Activated CD4-positive, alpha-beta T cell treated with anti-CD3 and anti-CD28 coated beads, Interleukin-2, amount 10 ng/mL, durations not matched to agents 7 days and 5 days (primary cell): ENCODE measurements around the gene IGFBP7. TPM values are rescaled to one million over a fixed set of nuclear protein-coding genes. Genes with fewer than 3 reads are reported as not detected.
"Not testable (repeated sequence)": the region's sequence is repeated elsewhere in the genome, so short reads cannot be mapped to it uniquely, and the experiment has no call there.

Source experiments
- CTCF ChIA-PET: fragments of 350-600 bp; sonication (Branson Sonifier 250); formaldehyde crosslinking; loops from one replicate; lab custom pipeline; 2021; ENCODE audit warnings: antibody characterized with exemption; lab: Charles Lee
- POLR2A ChIA-PET: fragments of 350-600 bp; sonication (Branson Sonifier 250); formaldehyde crosslinking; loops from one replicate; lab custom pipeline; 2021; ENCODE audit warnings: antibody characterized with exemption; lab: Charles Lee
- DNase-seq: peaks from one replicate; pipeline ENCODE4 v3.0.0-alpha.2; 2020
- H3K27ac Mint-ChIP-seq: one replicate; pipeline ENCODE4 v1.8.0; 2021; ENCODE audit warnings: mild to moderate bottlenecking, moderate library complexity, mixed read lengths
- H3K27me3 Mint-ChIP-seq: one replicate; pipeline ENCODE4 v1.8.0; 2021; ENCODE audit warnings: mixed read lengths
- H3K36me3 Mint-ChIP-seq: one replicate; pipeline ENCODE4 v1.8.0; 2021; ENCODE audit warnings: low read depth, mixed read lengths
- H3K4me1 Mint-ChIP-seq: one replicate; pipeline ENCODE4 v1.8.0; 2021; ENCODE audit warnings: mixed read lengths
- H3K4me3 Mint-ChIP-seq: one replicate; pipeline ENCODE4 v1.8.0; 2021; ENCODE audit warnings: mild to moderate bottlenecking, moderate library complexity, mixed read lengths
- H3K9me3 Mint-ChIP-seq: one replicate; pipeline ENCODE4 v1.8.0; 2021; ENCODE audit warnings: mixed read lengths
- total RNA-seq, 2 experiments: library from RNA; stranded (reverse); gene quantifications; one replicate each; pipeline ENCODE4 v1.2.3, GENCODE V29; 2021

The IGFBP7 gene
- total RNA-seq, 2 experiments from 2014 or later, result 0.19 to 0.27 TPM

DNA sequence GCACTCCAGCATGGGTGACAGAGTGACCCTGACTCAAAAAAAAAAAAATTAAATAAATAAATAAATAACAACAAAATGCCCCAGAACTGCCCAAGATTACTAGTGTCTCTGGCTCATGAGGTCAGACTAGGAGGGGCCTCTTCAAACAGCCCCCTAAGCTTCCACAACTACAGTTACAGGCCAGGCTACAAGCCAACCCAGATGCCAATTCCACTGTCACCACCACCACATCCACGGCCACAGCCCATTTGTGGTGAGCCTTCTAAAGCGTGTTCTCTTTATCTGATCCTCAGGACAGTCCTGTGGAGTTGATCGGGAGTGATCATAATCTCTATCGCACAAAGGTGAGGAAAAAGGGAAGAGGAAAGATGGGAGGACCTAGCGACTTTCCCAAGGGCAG, 36.6 kb downstream of the IGFBP7 start:
- H3K4me1 Mint-ChIP-seq, result no peaks in the 10 kb centered on the region
- POLR2A ChIA-PET, result no interaction called here
- H3K27ac Mint-ChIP-seq, result no peak overlapping the region
- H3K4me3 Mint-ChIP-seq, result no peak overlapping the region
- H3K27me3 Mint-ChIP-seq, result peaks cover 8% of the 10 kb centered on the region
- no peaks in the 10 kb centered on the region for H3K36me3 Mint-ChIP-seq
- CTCF ChIA-PET, result no interaction called here
- no peaks in the 10 kb centered on the region for H3K9me3 Mint-ChIP-seq
- no peak for DNase-seq

DNA sequence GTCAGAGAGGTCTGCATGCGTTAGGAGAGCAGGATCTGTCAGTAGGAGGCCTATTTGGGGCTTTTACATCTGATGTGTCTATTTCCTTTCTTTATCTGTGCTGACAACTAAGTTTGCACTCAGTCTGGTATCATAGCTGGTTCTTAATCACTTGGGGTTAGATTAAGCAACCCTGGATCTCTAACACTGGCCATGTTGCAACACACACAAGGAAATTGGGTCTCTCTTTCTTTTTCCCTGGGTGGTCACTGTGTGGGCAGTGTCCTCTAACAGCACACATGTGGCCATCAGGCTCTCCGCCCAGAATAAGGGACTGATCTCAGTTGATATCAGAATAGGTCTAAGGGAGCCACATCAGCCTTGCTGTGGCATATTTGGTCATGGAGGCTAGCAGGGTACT, 38.9 kb downstream of the IGFBP7 start:
- H3K27me3 Mint-ChIP-seq, result peaks cover 8% of the 10 kb centered on the region
- POLR2A ChIA-PET, result no interaction called here
- no peak overlapping the region for H3K4me3 Mint-ChIP-seq
- no peak for DNase-seq
- no peaks in the 10 kb centered on the region for H3K36me3 Mint-ChIP-seq
- H3K27ac Mint-ChIP-seq, result no peak overlapping the region
- H3K4me1 Mint-ChIP-seq, result no peaks in the 10 kb centered on the region
- CTCF ChIA-PET, result no interaction called here
- H3K9me3 Mint-ChIP-seq, result no peaks in the 10 kb centered on the region

DNA sequence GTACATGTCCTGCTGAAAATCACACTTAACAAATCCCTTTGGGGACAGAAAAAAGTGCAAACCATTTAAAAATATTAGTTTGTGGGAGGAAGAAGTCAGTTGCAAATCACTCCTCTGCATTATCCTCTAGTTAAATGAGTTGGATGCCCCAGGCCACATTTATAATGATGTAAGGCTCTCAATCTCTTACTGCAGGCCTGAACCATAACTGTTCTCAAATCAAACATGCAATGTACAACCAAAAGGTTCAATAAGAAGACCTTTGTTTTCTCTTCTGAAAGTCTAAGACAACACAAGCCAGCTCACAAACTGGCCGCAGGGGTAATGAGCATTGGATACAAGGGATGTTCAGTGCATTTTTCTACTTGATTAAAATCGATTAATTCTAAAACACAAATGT, 39.7 kb downstream of the IGFBP7 start:
- H3K36me3 Mint-ChIP-seq, result no peaks in the 10 kb centered on the region
- H3K27ac Mint-ChIP-seq, result no peak overlapping the region
- peaks cover 8% of the 10 kb centered on the region for H3K27me3 Mint-ChIP-seq
- H3K9me3 Mint-ChIP-seq, result no peaks in the 10 kb centered on the region
- DNase-seq, result no peak
- POLR2A ChIA-PET, result no interaction called here
- H3K4me3 Mint-ChIP-seq, result no peak overlapping the region
- no peaks in the 10 kb centered on the region for H3K4me1 Mint-ChIP-seq
- CTCF ChIA-PET, result no interaction called here

DNA sequence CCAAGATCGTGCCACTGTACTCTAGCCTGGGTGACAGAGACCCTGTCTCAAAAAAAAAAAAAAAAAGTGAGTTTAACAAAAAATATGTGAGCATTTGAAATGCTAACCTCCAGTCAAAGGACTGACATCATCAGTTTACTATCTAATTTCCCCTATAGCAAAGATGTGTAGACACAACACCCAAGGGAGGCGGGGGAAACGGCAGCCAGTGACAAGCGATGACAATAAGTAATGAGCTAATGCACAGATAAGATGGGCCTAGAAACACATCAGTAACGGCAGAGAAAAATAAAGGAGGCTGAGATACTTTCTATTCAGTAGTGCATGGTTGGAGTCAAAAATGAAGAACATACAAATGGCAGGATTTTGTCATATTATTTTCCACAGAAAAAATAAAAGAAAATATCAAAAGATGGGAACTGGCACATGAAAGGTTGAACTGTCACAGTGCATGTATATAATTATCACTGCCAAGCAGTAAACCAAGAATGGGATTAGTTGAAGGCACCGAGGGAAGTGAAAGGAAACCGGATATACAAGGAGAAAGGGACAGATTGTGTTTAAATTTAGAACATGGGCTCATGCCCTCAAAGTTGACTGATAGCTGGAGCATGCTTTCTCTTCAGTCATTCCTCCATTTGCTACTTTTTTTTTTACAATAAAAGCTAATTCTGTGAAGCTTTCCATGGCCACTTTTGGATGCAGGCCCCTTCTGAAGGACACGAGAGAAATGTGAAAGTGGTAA, 41.8 kb downstream of the IGFBP7 start:
- ChIA-PET POLR2A (no interaction called here), CTCF (no interaction called here)
- H3K36me3 Mint-ChIP-seq, result no peaks in the 10 kb centered on the region

DNA sequence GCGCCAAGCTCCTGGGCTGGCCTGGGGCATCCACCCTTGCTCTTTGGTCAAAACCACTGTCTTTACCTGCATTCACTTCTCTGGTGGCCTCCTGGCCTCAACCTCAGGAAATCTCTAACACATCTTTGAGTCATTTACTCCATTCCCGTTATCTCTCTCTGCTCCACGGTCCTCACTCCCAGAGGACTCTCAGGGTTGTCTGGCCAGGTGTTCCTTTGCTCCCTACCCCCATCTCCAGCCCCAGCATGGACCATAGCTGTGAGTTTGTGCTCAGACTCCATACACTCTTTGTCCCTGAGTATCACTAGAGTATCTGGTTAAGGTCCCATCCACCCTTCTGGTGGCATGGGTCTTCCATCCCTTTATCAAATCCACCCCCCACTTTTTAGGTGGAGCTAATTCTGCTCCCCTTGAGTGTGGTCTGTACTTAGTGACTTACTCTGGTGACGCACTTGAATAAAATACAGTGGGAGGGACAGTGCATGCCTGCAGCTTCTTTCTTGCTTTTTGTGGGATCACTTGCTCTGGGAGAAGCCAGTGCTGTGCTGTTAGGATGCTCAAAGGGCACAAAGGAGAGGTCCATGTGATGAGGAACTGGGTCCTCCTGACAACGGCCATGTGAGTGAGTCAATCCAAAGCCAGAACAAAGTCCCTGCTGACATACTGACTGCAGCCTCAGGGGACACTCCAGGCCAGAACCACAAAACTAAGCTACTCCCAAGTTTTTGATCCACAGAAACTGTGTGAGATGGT, 44.3 kb downstream of the IGFBP7 start:
- POLR2A ChIA-PET, result no interaction called here
- Mint-ChIP-seq H3K4me1 (no peaks in the 10 kb centered on the region), H3K27ac (no peak overlapping the region), H3K27me3 (peaks cover 5% of the 10 kb centered on the region), H3K9me3 (no peaks in the 10 kb centered on the region), H3K4me3 (no peak overlapping the region), H3K36me3 (no peaks in the 10 kb centered on the region)
- no peak for DNase-seq
- CTCF ChIA-PET, result no interaction called here

More for the DNA sequence above, 41.8 kb downstream of the IGFBP7 start:
- H3K27ac Mint-ChIP-seq, result no peak overlapping the region
- no peak for DNase-seq
- no peaks in the 10 kb centered on the region for H3K4me1 Mint-ChIP-seq
- no peaks in the 10 kb centered on the region for H3K9me3 Mint-ChIP-seq
- H3K27me3 Mint-ChIP-seq, result peaks cover 5% of the 10 kb centered on the region
- H3K4me3 Mint-ChIP-seq, result no peak overlapping the region

DNA sequence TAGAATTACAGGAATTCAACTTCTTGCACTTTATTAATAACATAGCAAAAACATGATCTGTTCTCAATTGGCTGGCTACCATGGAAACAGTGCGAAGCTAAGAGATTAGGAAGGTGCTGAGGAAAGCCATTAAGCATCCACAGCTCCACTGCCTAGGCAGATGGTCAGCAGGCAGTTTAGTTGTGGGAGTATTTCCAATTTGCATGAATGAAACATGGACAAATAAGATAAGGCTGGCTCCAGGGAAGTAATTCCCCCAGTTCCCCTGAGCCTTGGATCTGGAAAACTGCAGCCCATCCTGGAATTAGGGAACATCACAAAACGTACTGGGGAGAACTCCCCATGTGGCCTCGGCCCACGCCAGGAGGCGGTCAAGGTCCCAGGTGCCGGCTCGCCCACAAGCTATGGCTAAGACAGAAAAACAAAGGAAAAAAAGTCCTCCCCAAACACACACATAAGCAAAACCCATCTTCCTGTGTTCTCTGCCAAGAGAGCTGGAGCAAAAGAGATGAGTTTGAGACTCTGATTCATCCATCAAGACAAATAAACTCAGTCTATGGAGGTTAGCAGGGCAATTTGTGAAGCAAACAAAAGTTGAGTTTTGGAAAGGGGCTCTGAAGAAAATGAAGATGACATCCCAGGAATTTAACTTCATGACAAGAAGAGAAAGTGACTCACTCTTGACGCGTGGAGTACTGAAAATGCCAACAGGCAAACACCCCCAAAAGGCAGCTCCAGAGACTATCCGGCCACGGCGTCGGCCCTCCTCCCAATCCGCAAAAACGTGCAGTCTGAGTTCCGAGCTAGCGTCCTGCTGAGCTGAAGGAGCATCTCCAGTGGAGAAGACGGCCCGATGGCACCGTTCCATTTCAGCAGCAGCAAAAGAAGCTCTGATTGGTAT, 45.1 kb downstream of the IGFBP7 start:
- POLR2A ChIA-PET, result no interaction called here
- no peaks in the 10 kb centered on the region for H3K4me1 Mint-ChIP-seq
- no peaks in the 10 kb centered on the region for H3K36me3 Mint-ChIP-seq
- H3K27me3 Mint-ChIP-seq, result peaks cover 5% of the 10 kb centered on the region
- CTCF ChIA-PET, result no interaction called here
- DNase-seq, result no peak
- no peak overlapping the region for H3K4me3 Mint-ChIP-seq
- H3K27ac Mint-ChIP-seq, result no peak overlapping the region
- no peaks in the 10 kb centered on the region for H3K9me3 Mint-ChIP-seq

DNA sequence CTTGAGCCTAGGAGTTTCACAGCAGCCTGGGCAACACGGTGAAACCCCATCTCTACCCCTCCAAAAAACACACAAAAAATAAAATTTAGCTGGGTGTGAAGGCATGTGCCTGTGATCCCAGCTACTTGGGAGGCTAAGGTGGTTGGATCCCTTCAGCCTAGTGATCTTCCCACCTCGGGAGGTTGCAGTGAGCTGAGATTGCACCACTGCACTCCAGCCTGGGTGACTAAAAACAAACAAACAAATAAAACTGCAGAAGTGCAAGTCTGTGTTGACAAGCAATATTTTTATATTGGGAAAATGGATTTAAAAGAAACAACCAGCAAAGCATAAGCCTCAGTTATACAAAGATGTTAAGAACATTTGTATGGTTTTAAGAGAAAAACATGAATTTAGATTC, 46.1 kb downstream of the IGFBP7 start:
- ChIA-PET POLR2A (no interaction called here), CTCF (no interaction called here)
- H3K27me3 Mint-ChIP-seq, result peaks cover 7% of the 10 kb centered on the region
- no peak overlapping the region for H3K27ac Mint-ChIP-seq
- H3K4me3 Mint-ChIP-seq, result no peak overlapping the region
- no peaks in the 10 kb centered on the region for H3K4me1 Mint-ChIP-seq
- no peak for DNase-seq
- no peaks in the 10 kb centered on the region for H3K36me3 Mint-ChIP-seq
- no peaks in the 10 kb centered on the region for H3K9me3 Mint-ChIP-seq

DNA sequence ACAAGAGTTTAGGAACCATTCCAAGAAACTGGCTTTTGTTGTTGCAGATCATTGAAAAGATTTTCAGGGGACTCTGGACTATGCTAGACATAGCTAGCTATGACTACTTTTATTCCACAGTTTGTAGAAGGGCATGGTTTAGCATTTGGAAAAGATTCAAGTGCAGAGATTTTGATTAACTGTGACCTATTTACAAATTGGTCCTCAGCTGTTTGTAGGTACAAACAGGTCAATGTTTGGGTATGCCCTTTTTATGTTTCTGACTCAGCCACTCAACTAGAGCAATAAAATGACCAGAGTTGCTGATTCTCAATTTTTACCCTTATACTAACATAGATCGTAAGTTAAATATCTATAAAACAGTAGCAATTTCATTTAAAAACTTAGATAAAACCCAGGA, 46.7 kb downstream of the IGFBP7 start:
- DNase-seq, result no peak
- Mint-ChIP-seq H3K9me3 (no peaks in the 10 kb centered on the region), H3K4me1 (no peaks in the 10 kb centered on the region), H3K27ac (no peak overlapping the region), H3K27me3 (peaks cover 12% of the 10 kb centered on the region), H3K4me3 (no peak overlapping the region), H3K36me3 (no peaks in the 10 kb centered on the region)
- CTCF ChIA-PET, result no interaction called here
- POLR2A ChIA-PET, result no interaction called here

DNA sequence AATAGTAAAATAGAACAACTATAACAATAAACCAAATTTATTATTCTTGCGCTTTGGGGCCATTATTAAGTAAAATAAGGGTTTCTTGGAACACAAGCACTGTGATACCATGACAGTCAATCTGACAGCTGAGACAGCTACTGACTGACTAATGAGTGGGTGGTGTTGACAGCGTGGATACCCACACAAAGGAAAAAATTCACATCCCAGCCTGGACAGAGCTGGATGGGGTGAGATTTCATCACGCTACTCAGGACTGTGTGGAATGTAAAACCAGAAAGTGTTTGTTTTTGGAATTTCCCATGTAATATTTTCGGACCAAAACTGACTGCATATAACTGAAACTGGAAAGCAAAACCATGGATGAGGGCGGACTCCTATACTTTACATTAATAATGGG, 48.8 kb downstream of the IGFBP7 start:
- Mint-ChIP-seq H3K27ac (no peak overlapping the region), H3K9me3 (no peaks in the 10 kb centered on the region), H3K27me3 (peaks cover 11% of the 10 kb centered on the region), H3K4me3 (no peak overlapping the region), H3K4me1 (no peaks in the 10 kb centered on the region), H3K36me3 (no peaks in the 10 kb centered on the region)
- no peak for DNase-seq
- ChIA-PET CTCF (no interaction called here), POLR2A (no interaction called here)

DNA sequence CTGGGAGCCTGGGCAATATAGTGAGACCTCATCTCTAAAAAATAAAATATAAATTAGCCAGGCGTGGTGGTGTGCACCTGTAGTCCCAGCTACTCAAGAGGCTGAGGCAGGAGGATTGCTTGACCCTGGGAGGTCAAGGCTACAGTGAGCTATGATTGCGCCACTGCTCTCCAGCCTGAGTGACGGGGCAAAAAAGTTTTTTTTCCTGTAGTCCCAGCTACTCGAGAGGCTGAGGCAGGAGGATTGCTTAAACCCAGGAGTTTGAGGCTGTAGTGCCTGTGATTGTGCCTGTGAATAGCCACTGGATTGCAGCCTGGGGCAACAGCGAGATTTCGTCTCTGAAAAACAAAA, 49.5 kb downstream of the IGFBP7 start:
- CTCF ChIA-PET, DNase-seq, H3K27ac Mint-ChIP-seq, H3K4me3 Mint-ChIP-seq, POLR2A ChIA-PET, H3K4me1 Mint-ChIP-seq, H3K36me3 Mint-ChIP-seq, H3K9me3 Mint-ChIP-seq: not testable (repeated sequence)
- peaks cover 11% of the 10 kb centered on the region for H3K27me3 Mint-ChIP-seq

DNA sequence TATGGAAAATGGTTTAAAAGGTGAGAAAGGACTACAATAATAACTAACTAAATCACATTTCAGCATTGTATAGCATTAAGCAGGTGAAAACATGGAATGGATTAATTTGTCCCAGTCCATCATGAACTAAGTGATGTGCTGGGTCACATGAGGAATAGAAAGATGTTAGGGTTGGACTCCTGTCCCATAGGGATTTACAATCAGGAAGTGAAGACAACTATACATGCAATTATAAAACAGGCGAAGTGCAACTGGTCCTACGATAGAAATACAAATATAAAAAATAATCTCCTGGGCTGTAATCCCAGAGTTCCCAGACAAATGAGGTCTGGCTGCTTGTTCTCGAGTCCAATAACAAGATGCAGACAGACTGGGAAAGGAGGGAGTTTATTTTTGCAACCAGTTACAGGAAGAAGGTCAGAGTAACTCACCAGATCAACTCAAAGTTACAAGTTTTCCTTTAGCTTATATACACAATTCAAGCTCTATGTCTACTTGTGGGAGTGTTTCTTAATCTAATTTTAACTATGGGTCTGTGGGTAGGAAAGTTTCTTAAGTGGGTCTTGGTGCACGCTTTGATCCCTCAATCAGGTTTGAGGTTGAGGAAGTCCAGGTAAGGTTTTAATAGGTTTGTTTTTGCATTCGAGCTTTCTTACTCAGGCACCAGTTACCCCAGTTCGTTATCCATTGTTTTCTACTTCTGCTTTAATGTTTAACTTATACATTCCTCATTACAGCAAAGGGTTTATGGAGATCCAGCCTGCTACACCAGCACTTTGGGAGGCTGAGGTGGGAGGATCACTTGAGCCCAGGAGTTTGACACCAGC, 50.1 kb downstream of the IGFBP7 start:
- no peaks in the 10 kb centered on the region for H3K36me3 Mint-ChIP-seq
- ChIA-PET CTCF (no interaction called here), POLR2A (no interaction called here)
- H3K27ac Mint-ChIP-seq, result no peak overlapping the region
- no peaks in the 10 kb centered on the region for H3K4me1 Mint-ChIP-seq
- H3K4me3 Mint-ChIP-seq, result no peak overlapping the region
- DNase-seq, result no peak
- H3K27me3 Mint-ChIP-seq, result peaks cover 11% of the 10 kb centered on the region
- no peaks in the 10 kb centered on the region for H3K9me3 Mint-ChIP-seq

DNA sequence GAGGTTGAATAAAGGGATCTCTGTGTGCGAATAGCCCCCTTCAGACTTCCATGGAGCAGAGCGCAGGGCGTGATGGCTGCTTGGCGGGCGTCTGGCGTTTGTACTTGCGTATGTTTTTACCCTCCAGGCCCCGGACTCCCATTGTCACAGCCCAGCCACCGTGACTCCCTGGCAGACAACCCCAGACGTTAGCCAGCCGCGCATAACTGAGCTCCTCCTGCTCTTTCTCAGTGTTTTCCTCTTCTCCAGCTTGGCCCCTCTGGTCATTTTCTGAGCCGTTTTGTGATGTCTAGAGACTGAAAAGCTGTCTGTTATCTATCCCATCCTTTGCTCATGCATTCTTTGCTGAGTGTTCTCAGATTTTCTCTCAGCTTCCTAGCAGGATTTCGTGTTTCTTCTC, 54.3 kb downstream of the IGFBP7 start:
- H3K4me1 Mint-ChIP-seq, result no peaks in the 10 kb centered on the region
- peaks cover 15% of the 10 kb centered on the region for H3K27me3 Mint-ChIP-seq

More for the DNA sequence above, 54.3 kb downstream of the IGFBP7 start:
- Mint-ChIP-seq H3K36me3 (no peaks in the 10 kb centered on the region), H3K27ac (no peak overlapping the region), H3K4me3 (no peak overlapping the region), H3K9me3 (no peaks in the 10 kb centered on the region)
- DNase-seq, result no peak
- CTCF ChIA-PET, result interaction anchor here (0.6 kb wide), 1 partner anchor 879 kb away, joined by 3 read pairs; no protein-coding TSS in a partner anchor
- POLR2A ChIA-PET, result no interaction called here
